DMS114 treated with DMSO at 0.1 percent for 48 hours (cell line): ENCODE data around the gene PRDM8.

Source experiments
- DNase-seq: peaks from one replicate; lab custom pipeline; 2025; ENCODE audit not compliant: unreplicated experiment; lab: John Stamatoyannopoulos, UW

Gene PRDM8

DNA sequence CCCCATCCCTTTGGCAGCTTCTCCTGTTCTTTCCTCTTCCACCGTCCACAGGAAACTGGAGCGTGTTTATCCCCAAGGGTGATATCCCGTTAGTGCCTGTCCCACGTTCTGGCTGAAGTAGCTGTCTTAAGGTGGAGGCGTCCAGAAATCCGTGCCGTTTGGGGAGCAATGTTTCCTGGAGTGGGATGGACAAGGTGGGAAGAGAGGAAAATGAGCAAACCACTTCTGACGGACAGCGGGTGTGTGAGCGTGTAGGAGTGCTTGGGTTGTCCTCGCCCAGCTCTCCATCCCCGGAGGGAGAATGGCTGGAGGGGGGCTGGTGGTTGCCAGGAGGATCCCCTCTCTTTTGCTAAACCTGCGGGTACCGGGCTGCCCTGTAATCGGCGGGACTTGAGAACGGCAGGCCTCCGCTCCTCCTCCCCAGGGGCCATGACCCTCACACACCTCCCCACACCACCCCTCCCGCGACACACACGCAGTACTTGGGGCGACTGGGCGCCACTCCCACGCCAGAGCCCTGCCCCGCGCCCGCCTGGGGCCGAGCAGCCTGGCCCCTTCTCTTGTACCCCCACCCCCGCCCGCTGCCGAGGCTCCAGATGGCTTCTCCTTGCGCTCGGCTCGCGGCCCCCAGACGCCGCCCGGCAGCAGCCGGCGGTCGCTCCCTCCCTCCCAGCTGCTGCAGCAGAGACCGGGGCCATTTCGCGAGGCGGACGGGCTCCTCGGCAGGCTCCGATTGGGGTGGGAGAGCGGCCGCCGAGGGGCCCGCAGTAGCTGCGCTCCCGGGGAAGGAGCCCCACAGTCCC, 13.9 kb upstream of the PRDM8 start:
- no peak for DNase-seq

- DNase-seq = no peak
These were observed 13.1 kb upstream of the PRDM8 start for GRCh38 chr4:80184053-80184824.

DNA sequence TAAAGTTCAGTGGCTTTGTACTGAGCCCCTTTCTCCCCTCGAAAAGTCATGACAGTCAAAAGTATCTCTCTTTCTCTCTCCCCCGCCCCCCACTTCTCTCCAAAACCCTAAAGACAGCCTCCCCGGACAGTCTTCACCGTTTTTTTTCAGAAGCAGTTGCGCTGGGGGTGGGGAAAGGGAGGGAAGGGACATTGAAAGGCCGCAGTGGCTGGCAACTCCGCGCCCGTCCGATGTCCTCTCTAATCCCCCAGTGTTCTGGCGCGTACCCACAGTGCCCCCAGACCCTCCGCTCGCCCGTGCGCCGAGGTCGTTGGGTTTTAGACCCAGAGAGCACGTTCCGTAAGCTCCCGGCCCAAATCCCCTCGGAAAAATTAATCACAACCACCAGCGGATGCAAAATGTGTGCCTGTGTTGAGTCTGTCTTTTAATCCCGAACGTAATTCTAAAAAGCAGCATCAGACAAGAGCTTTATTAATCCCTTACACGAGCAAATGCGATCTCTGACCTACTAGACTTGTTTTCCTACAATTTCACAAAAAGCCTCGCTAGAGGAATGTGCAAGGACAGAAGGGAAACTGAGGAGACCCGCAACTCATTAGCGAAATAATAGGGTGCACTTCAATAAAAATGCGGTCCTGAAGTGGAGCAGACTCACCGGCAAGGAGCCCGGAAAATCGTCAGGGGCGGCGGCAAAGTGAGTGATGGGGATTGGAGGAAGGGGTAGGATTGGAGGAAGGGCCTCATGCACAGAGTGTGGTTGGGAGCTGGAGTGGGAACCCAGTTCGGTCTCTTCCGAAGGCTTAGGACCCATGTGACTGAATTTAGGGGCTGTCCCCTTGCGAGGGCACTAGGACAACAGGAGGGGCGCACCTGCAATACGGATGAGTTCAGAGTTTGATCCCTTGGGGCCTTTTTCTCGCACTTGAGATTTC, 12.2 kb upstream of the PRDM8 start:
- no peak for DNase-seq

- DNase-seq = no peak
These were observed 11.3 kb upstream of the PRDM8 start for GRCh38 chr4:80185787-80186548.

DNA sequence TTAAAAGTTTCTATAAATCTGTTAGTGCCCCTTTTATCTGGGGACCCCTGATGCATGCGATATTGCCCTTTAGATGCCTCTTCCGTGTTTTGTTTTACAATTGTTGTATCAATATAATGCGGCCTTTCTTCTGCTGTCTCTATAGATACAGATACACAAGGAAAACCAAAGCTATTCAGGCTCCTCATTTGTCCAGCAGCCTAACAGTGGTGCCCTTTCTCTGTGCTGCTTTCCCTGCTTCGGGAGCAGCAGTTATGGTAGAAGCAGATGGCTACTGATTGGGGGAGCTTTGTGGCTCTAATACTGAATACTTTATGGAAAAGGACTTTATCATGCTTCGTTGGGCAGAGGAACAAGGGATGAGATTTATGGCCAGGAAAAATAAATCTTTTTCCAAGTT, 10.6 kb upstream of the PRDM8 start:
- DNase-seq = no peak

DNA sequence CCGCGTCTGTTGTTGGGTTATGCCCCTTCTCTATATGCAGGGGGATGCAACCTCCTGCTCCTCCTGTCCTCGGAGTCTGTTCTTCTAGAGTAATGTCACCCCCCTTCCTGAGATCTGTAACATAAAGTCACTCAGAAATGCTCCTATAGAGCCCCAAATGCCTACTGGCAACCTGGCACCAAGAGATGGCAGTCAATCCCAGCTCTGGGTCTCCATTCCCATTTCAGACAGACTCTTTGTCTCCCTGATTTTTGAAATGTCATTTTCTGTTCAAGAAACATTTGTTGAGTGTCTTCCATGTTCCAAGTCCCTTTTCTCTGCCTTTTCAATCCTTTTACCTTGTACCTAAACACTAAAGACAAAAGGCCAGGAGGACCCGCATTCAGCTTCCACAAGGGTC, 9.6 kb upstream of the PRDM8 start:
- no peak for DNase-seq

DNA sequence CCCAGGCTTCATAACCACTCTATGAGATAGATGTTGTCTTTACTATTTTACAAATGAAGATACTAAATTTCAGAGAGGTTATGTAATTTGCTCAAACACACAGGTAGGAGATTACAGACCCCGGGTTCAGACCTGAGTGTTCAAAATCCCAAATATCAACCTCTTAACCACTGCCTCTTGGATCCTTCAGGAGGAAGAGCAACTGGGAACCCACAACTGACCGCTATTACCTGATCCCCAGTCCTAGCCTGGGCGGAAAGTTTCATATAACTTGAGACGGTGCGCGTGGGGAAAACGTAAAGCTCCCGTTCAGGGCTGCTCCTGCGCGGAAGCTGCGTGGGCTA, 8.9 kb upstream of the PRDM8 start:
- DNase-seq = no peak

DNA sequence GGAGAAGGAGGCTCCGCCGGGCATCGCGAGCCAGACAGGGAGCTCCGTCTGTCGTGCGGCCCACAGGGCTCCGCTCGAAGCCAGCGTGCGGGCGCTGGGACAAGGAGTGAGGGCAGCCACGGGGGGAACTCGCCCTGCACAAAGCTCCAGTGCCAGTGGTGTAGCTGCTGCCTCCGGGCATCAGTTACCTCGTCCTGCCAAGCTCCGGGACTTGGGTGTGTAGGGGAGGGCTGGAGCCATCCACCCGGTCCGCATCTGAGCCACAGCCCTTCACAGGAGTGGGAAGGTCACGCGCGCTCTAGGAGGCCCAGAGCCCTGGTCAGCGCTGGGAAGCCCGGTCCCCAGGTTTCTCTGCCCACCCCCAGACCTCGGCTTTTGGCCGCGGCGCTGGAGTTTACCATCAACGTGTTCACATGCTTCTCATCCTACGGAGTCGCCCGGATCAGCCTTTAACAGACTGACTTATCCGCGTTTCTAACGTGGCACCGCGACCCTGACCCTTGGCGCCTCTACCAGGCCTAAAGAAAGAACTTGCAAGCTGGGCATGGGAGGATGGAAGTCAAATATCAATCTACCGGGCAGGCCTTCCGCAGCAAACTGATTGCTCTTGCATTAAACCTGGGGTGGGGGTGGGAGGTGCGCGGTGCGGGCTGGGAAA, 8.4 kb upstream of the PRDM8 start:
- DNase-seq = no peak

DNA sequence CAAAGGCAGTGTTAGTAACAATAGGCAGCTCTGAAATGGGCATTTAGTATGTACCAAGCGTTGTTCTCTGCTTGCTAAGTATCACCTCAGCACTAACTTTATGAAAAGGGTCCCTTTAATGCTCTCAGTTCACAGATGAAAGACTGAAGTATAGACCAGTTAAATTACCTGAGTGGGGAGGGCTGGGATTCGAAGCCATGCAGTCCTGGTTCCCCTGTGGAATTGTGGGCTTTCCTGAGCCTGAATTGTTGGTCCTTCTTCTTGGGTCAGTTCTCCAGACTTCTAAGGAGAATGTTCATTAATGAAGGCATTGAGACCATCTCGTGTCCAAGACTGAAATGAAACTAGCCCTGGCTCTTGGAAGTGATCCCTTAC, 7.7 kb upstream of the PRDM8 start:
- DNase-seq = no peak

DNA sequence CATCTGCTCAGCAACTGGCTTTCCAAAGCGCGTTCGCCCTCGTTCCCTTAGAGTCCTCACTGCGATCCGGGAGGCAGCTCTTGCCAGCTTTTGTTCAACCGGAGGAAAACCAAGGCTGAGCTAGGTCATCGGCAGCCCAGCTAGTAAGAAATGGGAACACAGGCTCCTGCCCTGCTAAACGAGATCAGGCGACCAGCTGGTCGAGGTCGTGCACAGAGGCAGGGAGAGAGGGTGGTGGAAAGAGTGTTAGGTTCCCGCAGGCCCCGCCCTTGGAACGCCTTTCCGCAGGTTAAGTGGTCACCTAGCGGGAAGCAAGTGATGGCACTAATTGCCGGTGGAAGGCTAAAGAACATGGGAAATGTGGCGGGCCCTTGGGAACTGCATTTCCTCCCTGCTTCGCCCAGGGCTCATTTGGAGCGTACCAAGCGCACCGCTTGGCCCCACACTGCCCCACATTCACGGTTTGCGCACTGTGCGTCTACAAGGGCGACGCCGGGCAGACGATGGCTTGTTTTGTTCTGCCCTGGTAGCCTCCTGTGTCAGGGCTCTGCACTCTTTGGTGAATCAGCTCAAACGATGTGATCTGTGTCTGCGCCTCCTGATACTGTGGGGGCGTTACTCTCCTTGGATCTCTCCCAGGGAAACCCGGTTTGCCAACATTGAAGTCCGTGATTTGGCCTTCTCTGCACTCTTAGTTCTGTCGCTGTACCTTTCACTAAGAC, 7.2 kb upstream of the PRDM8 start:
- no peak for DNase-seq

GRCh38 chr4:80192252-80192866, 4.9 kb upstream of the PRDM8 start:
- no peak for DNase-seq

GRCh38 chr4:80192937-80193336, 4.4 kb upstream of the PRDM8 start:
- no peak for DNase-seq

DNA sequence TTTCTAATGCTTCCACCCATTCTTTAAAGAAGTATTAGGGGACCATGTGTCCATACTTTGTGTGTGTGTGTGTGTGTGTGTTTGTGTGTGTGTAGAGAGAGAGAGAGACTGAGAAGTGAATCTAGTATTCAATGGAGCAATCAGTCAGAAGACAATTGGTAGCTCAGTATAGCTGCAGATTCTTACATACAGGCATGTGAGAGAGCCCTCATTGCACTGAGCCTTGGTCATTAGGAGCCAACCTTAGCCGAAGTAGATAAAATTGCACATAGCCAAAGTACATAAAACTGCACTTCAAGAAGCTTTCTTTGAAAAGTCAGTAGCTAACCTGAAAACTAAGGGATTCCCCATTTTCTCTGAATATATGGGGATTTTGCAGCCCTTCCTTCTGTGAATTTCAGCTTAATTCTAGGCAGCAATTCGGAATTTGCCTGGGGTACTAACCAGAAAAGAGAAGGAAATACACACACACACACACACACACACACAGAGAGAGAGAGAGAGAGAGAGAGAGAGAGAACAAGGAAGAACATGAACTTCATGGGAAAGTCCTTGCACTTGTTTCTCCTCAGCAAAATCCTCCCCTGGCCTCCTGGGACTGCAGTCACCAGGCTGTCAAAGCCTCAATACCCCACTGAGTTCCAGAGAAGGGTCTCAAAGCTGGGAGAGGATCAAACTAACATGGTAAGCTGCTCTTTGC, 1.7 kb upstream of the PRDM8 start:
- DNase-seq = no peak

DNA sequence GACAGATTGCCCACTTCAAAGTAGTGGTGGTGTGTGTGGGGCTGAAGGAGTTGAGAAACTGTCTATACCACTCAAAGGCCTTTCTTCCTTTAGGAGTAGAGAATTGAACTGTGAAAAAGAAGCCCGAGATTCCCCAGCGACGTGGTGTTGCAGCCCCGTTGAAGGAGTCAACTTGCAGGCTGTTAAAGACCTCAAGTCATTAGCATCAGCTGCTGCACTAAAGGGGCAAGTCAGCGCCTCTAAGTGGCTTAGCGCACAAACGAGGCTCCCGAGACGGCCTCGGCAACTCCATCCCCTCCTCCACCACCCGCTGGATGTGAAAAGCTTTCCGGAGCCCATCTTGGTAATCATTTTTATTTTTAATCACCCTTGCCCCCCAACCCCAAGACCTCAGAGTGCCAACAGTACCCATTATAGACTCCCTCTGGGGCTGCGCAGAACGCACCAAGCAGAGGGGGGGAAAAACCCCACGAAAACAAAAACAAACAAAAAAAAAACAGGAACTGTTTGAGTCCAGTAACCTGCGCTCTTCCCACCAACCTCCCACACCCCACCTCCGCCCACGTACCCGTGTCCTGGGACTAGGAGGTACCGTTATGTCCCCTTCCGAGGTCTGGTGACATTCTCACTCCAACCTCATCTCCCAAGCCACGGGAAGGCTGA, 913 bp upstream of the PRDM8 start:
- DNase-seq = no peak

GRCh38 chr4:80197601-80198440, 518 bp downstream of the PRDM8 start:
- no peak for DNase-seq

DNA sequence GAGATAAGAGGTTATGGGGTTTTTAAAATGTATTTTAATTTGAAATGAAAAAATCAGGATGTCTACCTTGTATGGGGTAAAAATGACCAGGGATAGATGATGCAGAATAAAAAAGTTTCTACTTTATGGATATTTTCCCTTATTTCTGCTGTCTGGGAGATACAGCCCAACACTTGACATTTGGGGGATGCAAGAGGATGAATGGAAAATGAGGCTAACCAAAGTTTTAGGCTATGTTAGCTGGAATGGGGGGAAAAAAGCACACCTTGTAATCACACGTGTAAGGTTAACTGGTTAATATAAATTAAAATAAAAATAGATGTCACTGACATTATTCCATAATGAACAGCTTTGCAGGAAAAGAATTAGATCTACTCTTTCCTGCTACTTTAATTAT, 1.1 kb downstream of the PRDM8 start:
- no peak for DNase-seq

DNA sequence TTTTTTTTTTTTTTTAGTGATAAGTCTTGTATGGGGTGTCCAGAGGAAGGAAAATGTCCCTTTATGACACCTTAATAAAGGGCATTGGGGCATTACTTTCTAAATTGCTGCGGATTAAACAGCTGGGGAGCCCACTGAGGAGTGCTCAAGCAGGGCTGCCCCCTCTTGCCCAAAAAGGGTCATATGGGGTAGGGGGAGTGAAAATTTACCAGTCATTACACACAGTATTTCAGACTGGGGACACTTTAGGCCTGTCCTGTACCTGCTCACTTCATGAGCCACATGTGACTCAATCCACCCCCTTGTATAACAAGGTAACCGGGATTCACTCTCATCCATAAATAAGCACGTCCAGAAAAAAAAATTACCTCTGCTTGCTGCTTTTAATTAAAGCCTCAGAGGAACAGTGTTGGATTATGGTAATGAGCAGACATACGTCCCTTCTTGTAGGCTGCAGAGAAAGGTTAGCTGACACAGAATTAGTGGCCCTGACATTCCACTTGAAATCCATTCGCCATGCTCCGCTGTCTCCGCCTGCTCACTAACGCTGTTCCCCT, 1.8 kb downstream of the PRDM8 start:
- no peak for DNase-seq
